Nephron (organoid): ENCODE data around the gene TOE1.

Source experiments
- H3K27ac Mint-ChIP-seq, 3 experiments: 2 replicates each; pipeline ENCODE4 v1.8.0; 2020; ENCODE audit warnings: mixed read lengths in 3 of 3, mild to moderate bottlenecking in 2 of 3, moderate library complexity in 1 of 3
- H3K27me3 Mint-ChIP-seq: 2 replicates; pipeline ENCODE4 v1.8.0; 2021; ENCODE audit warnings: low read depth, mild to moderate bottlenecking, moderate library complexity, mixed read lengths
- H3K36me3 Mint-ChIP-seq: 2 replicates; pipeline ENCODE4 v1.8.0; 2020; ENCODE audit warnings: low read depth, mixed read lengths
- H3K4me1 Mint-ChIP-seq: 2 replicates; pipeline ENCODE4 v1.8.0; 2020; ENCODE audit warnings: mixed read lengths
- H3K4me3 Mint-ChIP-seq, 3 experiments: 2 replicates each; pipeline ENCODE4 v1.8.0; 2020; ENCODE audit warnings: mild to moderate bottlenecking in 3 of 3, mixed read lengths in 3 of 3, moderate library complexity in 2 of 3
- H3K9me3 Mint-ChIP-seq: 2 replicates; pipeline ENCODE4 v1.8.0; 2020; ENCODE audit warnings: mixed read lengths
- TF ChIP-seq, protein P1 (sequence below), 3 experiments: fragments of 200-600 bp; sonication (generic); IDR thresholded peaks; one replicate each; pipeline ENCODE4 v1.5.0; 2021; ENCODE audit warnings: antibody characterized with exemption in 3 of 3; ENCODE audit not compliant: unreplicated experiment in 3 of 3

The TOE1 gene

DNA sequence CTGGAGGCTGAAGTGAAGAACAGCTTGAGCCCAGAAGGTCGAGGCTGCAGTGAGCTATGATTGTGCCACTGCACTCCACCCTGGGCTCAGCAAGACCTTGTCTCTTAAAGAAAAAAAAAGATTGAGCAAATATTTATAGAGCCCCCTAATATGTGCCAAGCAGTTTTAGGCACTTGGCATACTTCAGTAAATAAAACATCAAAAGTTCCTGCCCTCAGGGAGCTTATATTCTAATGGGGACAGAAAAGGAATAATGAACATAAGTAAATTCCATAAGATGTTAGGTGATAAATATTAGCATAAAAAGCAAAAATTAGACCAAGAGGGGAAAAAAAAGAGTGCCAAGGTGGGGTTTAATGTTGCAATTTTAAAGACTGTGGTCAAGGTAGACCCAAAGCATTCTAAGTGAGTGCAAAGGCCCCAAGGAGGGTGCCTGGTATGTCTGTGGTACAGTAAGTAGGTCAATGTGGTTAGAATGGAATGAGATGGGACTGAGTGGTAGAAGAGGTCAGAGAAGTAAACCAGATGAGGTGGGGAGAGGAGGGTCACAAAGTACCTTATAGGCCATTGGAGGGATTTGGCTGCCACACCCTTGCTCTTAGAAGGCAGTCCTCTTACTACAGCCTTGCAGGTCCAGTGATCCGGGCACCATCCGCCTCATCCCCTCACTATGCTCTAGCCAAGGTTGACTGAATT lies 2.2 kb upstream of the TOE1 start:
- Mint-ChIP-seq H3K9me3 (no peaks in the 10 kb centered on the region), H3K36me3 (peaks cover 13% of the 10 kb centered on the region), H3K27ac (peak overlapping the region in 2 of 3 experiments; percentile 7 to 95), H3K4me1 (peaks cover 28% of the 10 kb centered on the region), H3K27me3 (no peaks in the 10 kb centered on the region), H3K4me3 (peak overlapping the region; percentile 92 to 98 (median 98))
- TF ChIP-seq, protein P1, sequence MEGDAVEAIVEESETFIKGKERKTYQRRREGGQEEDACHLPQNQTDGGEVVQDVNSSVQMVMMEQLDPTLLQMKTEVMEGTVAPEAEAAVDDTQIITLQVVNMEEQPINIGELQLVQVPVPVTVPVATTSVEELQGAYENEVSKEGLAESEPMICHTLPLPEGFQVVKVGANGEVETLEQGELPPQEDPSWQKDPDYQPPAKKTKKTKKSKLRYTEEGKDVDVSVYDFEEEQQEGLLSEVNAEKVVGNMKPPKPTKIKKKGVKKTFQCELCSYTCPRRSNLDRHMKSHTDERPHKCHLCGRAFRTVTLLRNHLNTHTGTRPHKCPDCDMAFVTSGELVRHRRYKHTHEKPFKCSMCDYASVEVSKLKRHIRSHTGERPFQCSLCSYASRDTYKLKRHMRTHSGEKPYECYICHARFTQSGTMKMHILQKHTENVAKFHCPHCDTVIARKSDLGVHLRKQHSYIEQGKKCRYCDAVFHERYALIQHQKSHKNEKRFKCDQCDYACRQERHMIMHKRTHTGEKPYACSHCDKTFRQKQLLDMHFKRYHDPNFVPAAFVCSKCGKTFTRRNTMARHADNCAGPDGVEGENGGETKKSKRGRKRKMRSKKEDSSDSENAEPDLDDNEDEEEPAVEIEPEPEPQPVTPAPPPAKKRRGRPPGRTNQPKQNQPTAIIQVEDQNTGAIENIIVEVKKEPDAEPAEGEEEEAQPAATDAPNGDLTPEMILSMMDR (IDR thresholded peaks at IDR 0.05; ENCODE audit: unreplicated experiment in 3 of 3) = no peak

DNA sequence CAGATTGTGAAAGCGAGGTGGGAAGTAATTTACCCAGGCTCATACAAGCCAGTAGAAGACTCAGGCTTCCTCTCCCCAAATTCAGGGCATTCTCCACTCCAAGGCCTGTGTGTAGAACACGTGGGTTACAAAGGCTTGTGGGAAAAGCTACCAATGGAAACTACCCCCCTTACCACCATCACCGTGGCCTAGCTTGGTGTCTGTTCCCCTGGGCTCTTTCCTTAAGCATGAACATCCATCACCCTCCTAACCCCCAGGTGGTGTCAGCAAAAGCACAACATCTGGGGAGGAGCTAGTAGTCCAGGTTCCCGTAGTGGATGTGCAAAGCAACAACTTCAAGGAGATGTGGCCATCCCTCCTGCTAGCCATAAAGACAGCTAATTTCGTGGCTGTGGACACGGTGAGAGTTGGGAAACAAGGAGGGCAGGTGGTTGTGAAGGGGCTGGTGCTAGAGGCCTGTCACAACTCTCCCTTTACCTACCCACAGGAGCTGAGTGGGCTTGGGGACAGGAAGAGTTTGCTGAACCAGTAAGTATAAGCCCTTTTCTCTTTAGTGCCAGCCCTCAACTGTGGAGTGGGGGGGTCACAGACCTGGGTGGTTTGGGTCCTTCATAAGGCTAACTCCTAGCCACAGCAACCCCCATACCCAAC lies 971 bp downstream of the TOE1 start:
- TF ChIP-seq, protein P1 (IDR thresholded peaks at IDR 0.05; ENCODE audit: unreplicated experiment in 3 of 3) = no peak
- peaks cover 36% of the 10 kb centered on the region for H3K36me3 Mint-ChIP-seq
- peak overlapping the region; percentile 95 to 99 (median 98) for H3K27ac Mint-ChIP-seq
- no peaks in the 10 kb centered on the region for H3K9me3 Mint-ChIP-seq
- H3K27me3 Mint-ChIP-seq = no peaks in the 10 kb centered on the region
- peak overlapping the region; percentile 92 to 98 (median 98) for H3K4me3 Mint-ChIP-seq
- H3K4me1 Mint-ChIP-seq = peaks cover 25% of the 10 kb centered on the region

DNA sequence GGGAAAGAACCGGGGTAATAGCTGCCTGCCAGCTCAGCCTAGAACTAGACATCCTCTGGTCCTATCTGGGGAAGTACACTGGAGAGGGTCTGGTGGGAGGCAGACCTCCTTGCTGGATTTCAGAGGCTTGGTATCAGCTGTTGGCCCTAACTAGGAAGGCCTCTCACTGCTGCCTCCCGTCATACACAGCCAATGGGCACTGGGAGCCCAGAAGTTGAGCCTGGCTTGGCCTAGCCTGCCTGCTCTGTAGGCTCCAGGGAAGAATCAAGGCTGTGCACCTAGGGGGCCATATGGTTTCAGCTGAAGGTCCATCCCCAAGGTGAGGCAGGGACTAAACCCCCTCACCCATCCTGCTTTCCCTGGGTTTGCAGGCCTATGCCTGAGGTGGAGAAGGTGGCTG lies 4.5 kb downstream of the TOE1 start:
- Mint-ChIP-seq H3K27ac (no peak overlapping the region), H3K36me3 (peaks cover 40% of the 10 kb centered on the region), H3K4me3 (no peak overlapping the region), H3K27me3 (peaks cover 4% of the 10 kb centered on the region), H3K4me1 (peaks cover 28% of the 10 kb centered on the region), H3K9me3 (no peaks in the 10 kb centered on the region)
- TF ChIP-seq, protein P1 (IDR thresholded peaks at IDR 0.05; ENCODE audit: unreplicated experiment in 3 of 3) = no peak

DNA sequence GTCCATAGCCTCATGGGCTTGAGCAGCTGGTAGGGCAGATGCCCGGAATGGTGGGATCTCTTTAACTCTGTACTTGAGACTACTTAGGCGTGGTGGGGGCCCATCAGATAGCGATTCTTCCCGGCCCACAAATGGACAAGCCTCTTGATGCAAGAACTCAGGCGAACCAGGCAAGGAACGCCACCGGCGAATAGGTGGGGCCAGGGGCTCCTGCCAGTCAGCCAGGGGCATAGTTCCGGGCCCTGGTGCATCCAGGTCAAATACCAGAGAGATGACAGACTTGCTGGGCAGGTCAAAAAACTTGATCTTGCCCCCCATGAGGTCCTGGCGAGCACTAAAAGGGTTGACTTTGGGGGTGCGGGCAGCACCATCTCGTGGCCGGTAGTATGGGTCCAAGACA lies 5.0 kb downstream of the TOE1 start:
- TF ChIP-seq, protein P1 (IDR thresholded peaks at IDR 0.05; ENCODE audit: unreplicated experiment in 3 of 3) = no peak
- Mint-ChIP-seq H3K36me3 (peaks cover 40% of the 10 kb centered on the region), H3K4me1 (peaks cover 25% of the 10 kb centered on the region), H3K27ac (no peak overlapping the region), H3K4me3 (peak overlapping the region in 1 of 3 experiments; percentile 25), H3K9me3 (no peaks in the 10 kb centered on the region), H3K27me3 (peaks cover 4% of the 10 kb centered on the region)

DNA sequence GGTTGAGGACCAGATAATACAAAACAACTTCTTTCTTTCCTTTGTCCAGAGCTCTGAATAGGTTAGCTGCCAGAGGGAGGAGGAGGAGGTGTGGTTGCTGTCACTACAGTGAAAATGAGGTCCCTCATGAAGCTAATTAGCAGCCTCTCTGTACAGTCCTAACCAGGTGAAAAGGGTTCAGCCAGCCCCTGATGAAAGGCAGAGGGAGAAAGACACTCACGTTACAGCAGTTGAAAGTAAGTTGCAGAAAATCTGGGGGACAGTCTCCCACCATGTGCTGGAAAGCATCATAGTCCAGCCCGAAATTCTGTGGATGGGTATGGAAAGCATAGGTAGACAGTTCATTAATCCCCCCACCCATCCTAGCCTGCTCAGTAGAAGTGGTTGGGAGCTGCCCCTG lies 6.5 kb downstream of the TOE1 start:
- Mint-ChIP-seq H3K27me3 (peaks cover 4% of the 10 kb centered on the region), H3K4me3 (no peak overlapping the region), H3K27ac (no peak overlapping the region), H3K4me1 (peaks cover 19% of the 10 kb centered on the region), H3K36me3 (peaks cover 35% of the 10 kb centered on the region), H3K9me3 (no peaks in the 10 kb centered on the region)
- TF ChIP-seq, protein P1 (IDR thresholded peaks at IDR 0.05; ENCODE audit: unreplicated experiment in 3 of 3) = no peak
